Measurements from ENCODE around the gene ANKRD27. TPM values are rescaled to one million over a fixed set of nuclear protein-coding genes. Genes with fewer than 3 reads are reported as not detected.
"Not testable (repeated sequence)": the region's sequence is repeated elsewhere in the genome, so short reads cannot be mapped to it uniquely, and the experiment has no call there.

The ANKRD27 gene
- polyA plus RNA-seq, 1 of the 3 experiments (the other 2 are of a cell fraction) = 16.5 TPM

- no peaks in the 10 kb centered on the region for H4K20me1 ChIP-seq (ENCODE audit: insufficient read depth)
- no peak overlapping the region for H3K9ac ChIP-seq
- POLR2A ChIA-PET = no interaction called here
- H3K4me1 ChIP-seq (ENCODE audit: control insufficient read depth in 1 of 2, insufficient read depth in 2 of 2, low read depth in 1 of 2, low read length in 1 of 2) = no peaks in the 10 kb centered on the region
- TF ChIP-seq NRF1 (IDR thresholded peaks at IDR 0.05; ENCODE audit: low read depth, low read length) (no peak), YY1 (IDR thresholded peaks at IDR 0.05; ENCODE audit: low read depth) (no peak), GATA2 (CRISPR knock-in tag; IDR thresholded peaks at IDR 0.05) (no peak), JUND (IDR thresholded peaks at IDR 0.05) (no peak), TCF12 (IDR thresholded peaks at IDR 0.05) (no peak), PBX3 (IDR thresholded peaks at IDR 0.05) (no peak), RCOR1 (IDR thresholded peaks at IDR 0.05; ENCODE audit: low read length) (no peak), TEAD4 (IDR thresholded peaks at IDR 0.05; ENCODE audit: borderline replicate concordance, insufficient read depth) (no peak), FOXJ3 (CRISPR knock-in tag; IDR thresholded peaks at IDR 0.05) (no peak), SIN3A (IDR thresholded peaks at IDR 0.05; ENCODE audit: borderline replicate concordance, low read depth, low read length) (no peak), CHD2 (IDR thresholded peaks at IDR 0.05; ENCODE audit: low read length, partially characterized antibody) (no peak), GABPA (IDR thresholded peaks at IDR 0.05; ENCODE audit: low read depth) (no peak), POLR2AphosphoS5 (IDR thresholded peaks at IDR 0.05; ENCODE audit: low read depth, low read length) (no peak)
- TF ChIP-seq, protein P1, sequence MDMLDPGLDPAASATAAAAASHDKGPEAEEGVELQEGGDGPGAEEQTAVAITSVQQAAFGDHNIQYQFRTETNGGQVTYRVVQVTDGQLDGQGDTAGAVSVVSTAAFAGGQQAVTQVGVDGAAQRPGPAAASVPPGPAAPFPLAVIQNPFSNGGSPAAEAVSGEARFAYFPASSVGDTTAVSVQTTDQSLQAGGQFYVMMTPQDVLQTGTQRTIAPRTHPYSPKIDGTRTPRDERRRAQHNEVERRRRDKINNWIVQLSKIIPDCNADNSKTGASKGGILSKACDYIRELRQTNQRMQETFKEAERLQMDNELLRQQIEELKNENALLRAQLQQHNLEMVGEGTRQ (IDR thresholded peaks at IDR 0.05; ENCODE audit: borderline replicate concordance, low read depth, low read length) = no peak
- TF ChIP-seq, protein P2, sequence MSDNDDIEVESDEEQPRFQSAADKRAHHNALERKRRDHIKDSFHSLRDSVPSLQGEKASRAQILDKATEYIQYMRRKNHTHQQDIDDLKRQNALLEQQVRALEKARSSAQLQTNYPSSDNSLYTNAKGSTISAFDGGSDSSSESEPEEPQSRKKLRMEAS (IDR thresholded peaks at IDR 0.05; ENCODE audit: low read depth) = no peak
- TF ChIP-seq, protein P3, sequence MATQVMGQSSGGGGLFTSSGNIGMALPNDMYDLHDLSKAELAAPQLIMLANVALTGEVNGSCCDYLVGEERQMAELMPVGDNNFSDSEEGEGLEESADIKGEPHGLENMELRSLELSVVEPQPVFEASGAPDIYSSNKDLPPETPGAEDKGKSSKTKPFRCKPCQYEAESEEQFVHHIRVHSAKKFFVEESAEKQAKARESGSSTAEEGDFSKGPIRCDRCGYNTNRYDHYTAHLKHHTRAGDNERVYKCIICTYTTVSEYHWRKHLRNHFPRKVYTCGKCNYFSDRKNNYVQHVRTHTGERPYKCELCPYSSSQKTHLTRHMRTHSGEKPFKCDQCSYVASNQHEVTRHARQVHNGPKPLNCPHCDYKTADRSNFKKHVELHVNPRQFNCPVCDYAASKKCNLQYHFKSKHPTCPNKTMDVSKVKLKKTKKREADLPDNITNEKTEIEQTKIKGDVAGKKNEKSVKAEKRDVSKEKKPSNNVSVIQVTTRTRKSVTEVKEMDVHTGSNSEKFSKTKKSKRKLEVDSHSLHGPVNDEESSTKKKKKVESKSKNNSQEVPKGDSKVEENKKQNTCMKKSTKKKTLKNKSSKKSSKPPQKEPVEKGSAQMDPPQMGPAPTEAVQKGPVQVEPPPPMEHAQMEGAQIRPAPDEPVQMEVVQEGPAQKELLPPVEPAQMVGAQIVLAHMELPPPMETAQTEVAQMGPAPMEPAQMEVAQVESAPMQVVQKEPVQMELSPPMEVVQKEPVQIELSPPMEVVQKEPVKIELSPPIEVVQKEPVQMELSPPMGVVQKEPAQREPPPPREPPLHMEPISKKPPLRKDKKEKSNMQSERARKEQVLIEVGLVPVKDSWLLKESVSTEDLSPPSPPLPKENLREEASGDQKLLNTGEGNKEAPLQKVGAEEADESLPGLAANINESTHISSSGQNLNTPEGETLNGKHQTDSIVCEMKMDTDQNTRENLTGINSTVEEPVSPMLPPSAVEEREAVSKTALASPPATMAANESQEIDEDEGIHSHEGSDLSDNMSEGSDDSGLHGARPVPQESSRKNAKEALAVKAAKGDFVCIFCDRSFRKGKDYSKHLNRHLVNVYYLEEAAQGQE (IDR thresholded peaks at IDR 0.05; ENCODE audit: low read depth, low read length) = no peak
- WGBS (ENCODE audit: low lambda C conversion rate) = 69% methylated on average over 3 of the region's 3 CpGs
- no peaks in the 10 kb centered on the region for H3K79me2 ChIP-seq (ENCODE audit: insufficient read depth)
- H3F3A ChIP-seq (replicated peaks; ENCODE audit: insufficient read depth) = peaks cover 6% of the 10 kb centered on the region
- no peaks in the 10 kb centered on the region for H3K9me2 ChIP-seq
- H2AFZ ChIP-seq (ENCODE audit: low read depth) = no peak overlapping the region
- H3K36me3 ChIP-seq (replicated peaks in 1 of 2; ENCODE audit: control insufficient read depth in 1 of 2, insufficient read depth in 2 of 2, low read length in 1 of 2) = no peaks in the 10 kb centered on the region
- CTCF ChIA-PET = interaction anchor here (0.9 to 1.7 kb wide), 4 partner anchors 28 to 348 kb away, joined by 3 to 6 read pairs (median 4); no protein-coding TSS in a partner anchor
- H3K4me3 ChIP-seq (ENCODE audit: low read depth in 2 of 2, low read length in 1 of 2) = no peak overlapping the region
- H3K4me2 ChIP-seq = no peak overlapping the region
- DNase-seq = no peak
- H3K27ac ChIP-seq (ENCODE audit: low read depth in 2 of 2, low read length in 1 of 2) = no peak overlapping the region
- H3K9me3 ChIP-seq = no peaks in the 10 kb centered on the region
- H3K27me3 ChIP-seq (ENCODE audit: insufficient read depth) = no peaks in the 10 kb centered on the region; the same call in 1 of the 2 replicates
These were observed 101.5 kb downstream of the ANKRD27 start for GRCh38 chr19:32573492-32573794.

- H3K9me2 ChIP-seq; H2AFZ ChIP-seq (ENCODE audit: low read depth); H3K27ac ChIP-seq (ENCODE audit: low read depth in 2 of 2, low read length in 1 of 2); H3K36me3 ChIP-seq (replicated peaks in 1 of 2; ENCODE audit: control insufficient read depth in 1 of 2, insufficient read depth in 2 of 2, low read length in 1 of 2); H3K4me2 ChIP-seq; H3K9ac ChIP-seq; H3K27me3 ChIP-seq (ENCODE audit: insufficient read depth); H3F3A ChIP-seq (replicated peaks; ENCODE audit: insufficient read depth); H3K4me3 ChIP-seq (ENCODE audit: low read depth in 2 of 2, low read length in 1 of 2); DNase-seq; H3K9me3 ChIP-seq; H3K4me1 ChIP-seq (ENCODE audit: control insufficient read depth in 1 of 2, insufficient read depth in 2 of 2, low read depth in 1 of 2, low read length in 1 of 2); H3K79me2 ChIP-seq (ENCODE audit: insufficient read depth); POLR2A ChIA-PET; H4K20me1 ChIP-seq (ENCODE audit: insufficient read depth): not testable (repeated sequence)
- 76% methylated on average over 21 of the region's 21 CpGs for WGBS (ENCODE audit: low lambda C conversion rate)
- CTCF ChIA-PET = interaction anchor here (0.7 to 1.7 kb wide), 4 partner anchors 109 to 1890 kb away, joined by 3 to 6 read pairs (median 4); no protein-coding TSS in a partner anchor
These were observed 102.1 kb downstream of the ANKRD27 start for GRCh38 chr19:32572700-32573491.

GRCh38 chr19:32571471-32572075 is 103.4 kb downstream of the ANKRD27 start:
- not testable (repeated sequence) for H3K4me2 ChIP-seq; H3K79me2 ChIP-seq (ENCODE audit: insufficient read depth); H4K20me1 ChIP-seq (ENCODE audit: insufficient read depth); DNase-seq; H3K4me1 ChIP-seq (ENCODE audit: control insufficient read depth in 1 of 2, insufficient read depth in 2 of 2, low read depth in 1 of 2, low read length in 1 of 2); H3K36me3 ChIP-seq (replicated peaks in 1 of 2; ENCODE audit: control insufficient read depth in 1 of 2, insufficient read depth in 2 of 2, low read length in 1 of 2); H3K9ac ChIP-seq; H3K9me3 ChIP-seq; H3F3A ChIP-seq (replicated peaks; ENCODE audit: insufficient read depth); H3K27ac ChIP-seq (ENCODE audit: low read depth in 2 of 2, low read length in 1 of 2); H3K27me3 ChIP-seq (ENCODE audit: insufficient read depth); H2AFZ ChIP-seq (ENCODE audit: low read depth); H3K9me2 ChIP-seq; H3K4me3 ChIP-seq (ENCODE audit: low read depth in 2 of 2, low read length in 1 of 2)
- CTCF ChIA-PET = interaction anchor here (2.0 to 3.3 kb wide), 6 partner anchors 9 to 1905 kb away, joined by 7 to 34 read pairs (median 13); partner anchors contain the start of genes PDCD5 and ZNF507
- no CpG with 5 or more reads among the region's 36 CpGs for WGBS (ENCODE audit: low lambda C conversion rate)
- POLR2A ChIA-PET = interaction anchor here (0.6 kb wide), 1 partner anchor 173 kb away, joined by 3 read pairs; no protein-coding TSS in a partner anchor

Data from SK-N-SH (cell line).